HepG2 (cell line): ENCODE results near the gene XKR7. TPM values are rescaled to one million over a fixed set of nuclear protein-coding genes. Genes with fewer than 3 reads are reported as not detected.

Source experiments
- ARNTL ChIP-seq: sonication (generic); formaldehyde crosslinking; IDR thresholded peaks from 2 replicates; pipeline ENCODE4 v1.4.0; 2020; ENCODE audit warnings: mild to moderate bottlenecking, missing genetic modification reagents
- CHD2 ChIP-seq: IDR thresholded peaks from 2 replicates; pipeline ENCODE4 v1.6.1; 2011; ENCODE audit warnings: low read depth, low read length, improper control_type of control experiment
- DPF2 ChIP-seq: sonication (generic); formaldehyde crosslinking; IDR thresholded peaks from 2 replicates; pipeline ENCODE4 v1.4.0; 2020; ENCODE audit warnings: mild to moderate bottlenecking, low read depth, missing genetic modification reagents, borderline replicate concordance
- FLYWCH1 ChIP-seq: sonication (generic); formaldehyde crosslinking; IDR thresholded peaks from 2 replicates; pipeline ENCODE4 v1.8.1; 2023; ENCODE audit warnings: mild to moderate bottlenecking, missing genetic modification reagents
- FOXA1 ChIP-seq, 2 experiments: fragments of 450-650 bp in 1 of 2; sonication (generic) in 1 of 2; formaldehyde crosslinking in 1 of 2; IDR thresholded peaks; 2 replicates each; pipeline versions ENCODE4 v1.4.0 to v1.6.1; 2016 to 2020; ENCODE audit warnings: missing genetic modification reagents in 1 of 2
- GZF1 ChIP-seq: sonication (generic); formaldehyde crosslinking; IDR thresholded peaks from 2 replicates; pipeline ENCODE4 v1.5.1; 2020; ENCODE audit warnings: mild to moderate bottlenecking, missing genetic modification reagents
- HOXA3 ChIP-seq: sonication (generic); formaldehyde crosslinking; IDR thresholded peaks from 2 replicates; pipeline ENCODE4 v1.5.0; 2020; ENCODE audit warnings: missing genetic modification reagents
- JUND ChIP-seq: sonication (generic); formaldehyde crosslinking; IDR thresholded peaks from 2 replicates; pipeline ENCODE4 v1.8.0; 2022; ENCODE audit warnings: mild to moderate bottlenecking, missing genetic modification reagents
- MEF2D ChIP-seq: sonication (generic); formaldehyde crosslinking; IDR thresholded peaks from 2 replicates; pipeline ENCODE4 v1.5.1; 2020; ENCODE audit warnings: mild to moderate bottlenecking, missing genetic modification reagents
- NCOA5 ChIP-seq: sonication (generic); formaldehyde crosslinking; IDR thresholded peaks from 2 replicates; pipeline ENCODE4 v1.4.0; 2020; ENCODE audit warnings: missing genetic modification reagents
- NRL ChIP-seq: sonication (generic); formaldehyde crosslinking; IDR thresholded peaks from 2 replicates; pipeline ENCODE4 v1.5.0; 2020; ENCODE audit warnings: missing genetic modification reagents, mild to moderate bottlenecking, moderate library complexity, borderline replicate concordance
- PAX8 ChIP-seq: sonication (generic); formaldehyde crosslinking; IDR thresholded peaks from 2 replicates; pipeline ENCODE4 v1.8.0; 2022; ENCODE audit warnings: mild to moderate bottlenecking, missing genetic modification reagents, borderline replicate concordance
- POLR2G ChIP-seq: fragments of 200-400 bp; formaldehyde crosslinking; IDR thresholded peaks from 2 replicates; pipeline ENCODE4 v1.6.1; 2018; ENCODE audit warnings: mild to moderate bottlenecking, low read depth, low read length, moderate library complexity
- RXRA ChIP-seq: sonication (generic); formaldehyde crosslinking; IDR thresholded peaks from 2 replicates; pipeline ENCODE4 v1.5.1; 2020; ENCODE audit warnings: missing genetic modification reagents
- XRCC5 ChIP-seq: fragments of 200-400 bp; formaldehyde crosslinking; optimal IDR thresholded peaks from 2 replicates; pipeline ENCODE3; 2017; ENCODE audit warnings: mild to moderate bottlenecking, low read length
- ZFX ChIP-seq: sonication (generic); formaldehyde crosslinking; IDR thresholded peaks from 2 replicates; pipeline ENCODE4 v1.4.0; 2020; ENCODE audit warnings: mild to moderate bottlenecking, low read depth, missing genetic modification reagents, moderate library complexity
- ZIK1 ChIP-seq: sonication (generic); formaldehyde crosslinking; IDR thresholded peaks from 2 replicates; pipeline ENCODE4 v1.5.0; 2020; ENCODE audit warnings: mild to moderate bottlenecking, low read depth, missing genetic modification reagents, borderline replicate concordance
- ZNF280B ChIP-seq: sonication (generic); formaldehyde crosslinking; IDR thresholded peaks from 2 replicates; pipeline ENCODE4 v1.5.0; 2020; ENCODE audit warnings: missing genetic modification reagents, mild to moderate bottlenecking, borderline replicate concordance
- ZNF644 ChIP-seq: IDR thresholded peaks from 2 replicates; pipeline ENCODE4 v1.6.1; 2016; ENCODE audit warnings: low read depth
- ZNF788 ChIP-seq: sonication (generic); formaldehyde crosslinking; IDR thresholded peaks from 2 replicates; pipeline ENCODE4 v1.5.0; 2020; ENCODE audit warnings: mild to moderate bottlenecking, missing genetic modification reagents, borderline replicate concordance
- ZSCAN22 ChIP-seq: sonication (generic); formaldehyde crosslinking; IDR thresholded peaks from 2 replicates; pipeline ENCODE4 v1.4.0; 2020; ENCODE audit warnings: mild to moderate bottlenecking, missing genetic modification reagents
- polyA plus RNA-seq, 8 experiments: library from polyadenylated mRNA; depleted of rRNA in 3 of 8; stranded (reverse) in 7 of 8; unstranded in 1 of 8; fragments of >200 nt; fragmentation: Illumina TruSeq in 4 of 8; extraction: Trizol in 4 of 8; gene quantifications; 2 replicates each; pipeline versions ENCODE4 v1.2.1 to v1.2.3, GENCODE V29; 2011 to 2016; ENCODE audit warnings: low read depth in 4 of 8, missing spikeins in 1 of 8, mixed read lengths in 1 of 8; ENCODE audit not compliant: insufficient read depth in 1 of 8
- total RNA-seq, 5 experiments: library from RNA; depleted of rRNA; stranded (reverse); fragments of >200 nt; fragmentation: Illumina TruSeq; extraction: Trizol; gene quantifications; 2 replicates each; pipeline ENCODE4 v1.2.3, GENCODE V29; 2016; ENCODE audit warnings: low read depth in 1 of 5
- TF ChIP-seq, protein P1 (sequence below): sonication (generic); formaldehyde crosslinking; IDR thresholded peaks from 2 replicates; pipeline ENCODE4 v1.8.0; 2022; ENCODE audit warnings: mild to moderate bottlenecking, missing genetic modification reagents, moderate library complexity
- TF ChIP-seq, protein P2 (sequence below): sonication (generic); formaldehyde crosslinking; IDR thresholded peaks from 2 replicates; pipeline ENCODE4 v1.4.0; 2020; ENCODE audit warnings: missing genetic modification reagents
- TF ChIP-seq, protein P3 (sequence below): sonication (generic); formaldehyde crosslinking; IDR thresholded peaks from 2 replicates; pipeline ENCODE4 v1.4.0; 2020; ENCODE audit warnings: low read depth, mild to moderate bottlenecking, missing genetic modification reagents

The XKR7 gene
- total and polyA plus RNA-seq, 2 of the 13 experiments (the other 11 are each of a cell fraction or from before 2014, with no cell fraction given): not detected

DNA sequence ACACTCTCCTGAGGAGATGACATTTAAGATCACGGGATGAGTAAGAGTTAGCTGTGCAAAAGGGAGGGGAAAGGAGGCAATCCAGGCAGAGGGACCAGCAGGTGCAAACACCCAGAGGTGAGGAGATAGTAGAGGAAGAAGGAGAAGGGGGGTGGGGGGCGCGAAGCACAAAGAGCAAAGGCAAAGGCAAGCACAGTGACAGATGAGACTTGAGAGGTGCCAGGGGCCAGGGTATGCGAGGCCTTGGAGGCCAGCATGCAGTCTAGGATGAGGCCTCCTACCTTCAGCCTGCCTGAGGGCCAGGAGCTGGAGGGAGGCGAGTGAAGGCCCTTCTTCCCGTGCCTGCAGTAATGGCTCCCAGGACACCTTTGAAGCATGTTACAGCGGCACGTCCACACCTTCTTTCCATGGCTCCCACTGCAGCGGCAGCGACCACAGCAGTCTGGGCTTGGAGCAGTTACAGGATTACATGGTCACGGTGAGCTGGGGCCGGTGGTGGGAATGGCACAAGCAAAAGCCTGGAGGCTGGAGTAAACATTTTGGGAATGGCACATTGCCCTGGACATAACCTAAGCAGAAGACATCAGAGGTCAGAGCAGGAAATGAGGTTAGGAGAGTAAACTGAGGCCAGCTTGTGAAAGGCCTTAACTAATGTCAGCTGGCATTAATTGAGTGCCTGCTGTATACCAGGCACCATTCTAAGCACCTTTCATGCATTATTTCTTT, 60.9 kb downstream of the XKR7 start (continued):
- TF ChIP-seq, protein P1, sequence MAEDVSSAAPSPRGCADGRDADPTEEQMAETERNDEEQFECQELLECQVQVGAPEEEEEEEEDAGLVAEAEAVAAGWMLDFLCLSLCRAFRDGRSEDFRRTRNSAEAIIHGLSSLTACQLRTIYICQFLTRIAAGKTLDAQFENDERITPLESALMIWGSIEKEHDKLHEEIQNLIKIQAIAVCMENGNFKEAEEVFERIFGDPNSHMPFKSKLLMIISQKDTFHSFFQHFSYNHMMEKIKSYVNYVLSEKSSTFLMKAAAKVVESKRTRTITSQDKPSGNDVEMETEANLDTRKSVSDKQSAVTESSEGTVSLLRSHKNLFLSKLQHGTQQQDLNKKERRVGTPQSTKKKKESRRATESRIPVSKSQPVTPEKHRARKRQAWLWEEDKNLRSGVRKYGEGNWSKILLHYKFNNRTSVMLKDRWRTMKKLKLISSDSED: no peak
- TF ChIP-seq, protein P2, sequence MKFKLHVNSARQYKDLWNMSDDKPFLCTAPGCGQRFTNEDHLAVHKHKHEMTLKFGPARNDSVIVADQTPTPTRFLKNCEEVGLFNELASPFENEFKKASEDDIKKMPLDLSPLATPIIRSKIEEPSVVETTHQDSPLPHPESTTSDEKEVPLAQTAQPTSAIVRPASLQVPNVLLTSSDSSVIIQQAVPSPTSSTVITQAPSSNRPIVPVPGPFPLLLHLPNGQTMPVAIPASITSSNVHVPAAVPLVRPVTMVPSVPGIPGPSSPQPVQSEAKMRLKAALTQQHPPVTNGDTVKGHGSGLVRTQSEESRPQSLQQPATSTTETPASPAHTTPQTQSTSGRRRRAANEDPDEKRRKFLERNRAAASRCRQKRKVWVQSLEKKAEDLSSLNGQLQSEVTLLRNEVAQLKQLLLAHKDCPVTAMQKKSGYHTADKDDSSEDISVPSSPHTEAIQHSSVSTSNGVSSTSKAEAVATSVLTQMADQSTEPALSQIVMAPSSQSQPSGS (CRISPR knock-in tag): no peak
- TF ChIP-seq DPF2 (CRISPR knock-in tag): no peak; the same call in 1 of the 2 replicates
- peak; percentile 68 for TF ChIP-seq RXRA (CRISPR knock-in tag)
- TF ChIP-seq ARNTL (CRISPR knock-in tag): no peak
- no peak for TF ChIP-seq ZSCAN22 (CRISPR knock-in tag)
- no peak for TF ChIP-seq NCOA5 (CRISPR knock-in tag)
- no peak for TF ChIP-seq FLYWCH1
- TF ChIP-seq ZNF644 (CRISPR knock-in tag): no peak
- TF ChIP-seq POLR2G: no peak
- TF ChIP-seq, protein P3, sequence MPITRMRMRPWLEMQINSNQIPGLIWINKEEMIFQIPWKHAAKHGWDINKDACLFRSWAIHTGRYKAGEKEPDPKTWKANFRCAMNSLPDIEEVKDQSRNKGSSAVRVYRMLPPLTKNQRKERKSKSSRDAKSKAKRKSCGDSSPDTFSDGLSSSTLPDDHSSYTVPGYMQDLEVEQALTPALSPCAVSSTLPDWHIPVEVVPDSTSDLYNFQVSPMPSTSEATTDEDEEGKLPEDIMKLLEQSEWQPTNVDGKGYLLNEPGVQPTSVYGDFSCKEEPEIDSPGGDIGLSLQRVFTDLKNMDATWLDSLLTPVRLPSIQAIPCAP (CRISPR knock-in tag): no peak
- TF ChIP-seq XRCC5: peak; percentile 92
- TF ChIP-seq GZF1: peak; percentile 86
- TF ChIP-seq MEF2D: peak; percentile 85
- peak; percentile 78; the same call in 1 of the 2 replicates for TF ChIP-seq ZIK1 (CRISPR knock-in tag)
- TF ChIP-seq PAX8 (CRISPR knock-in tag): no peak
- peak; percentile 45; the same call in 1 of the 2 replicates for TF ChIP-seq NRL (CRISPR knock-in tag)
- TF ChIP-seq JUND (CRISPR knock-in tag): no peak
- TF ChIP-seq HOXA3 (CRISPR knock-in tag): peak; percentile 48; the same call in 1 of the 2 replicates
- TF ChIP-seq ZNF788 (CRISPR knock-in tag): peak; percentile 68; the same call in 1 of the 2 replicates
- TF ChIP-seq CHD2: no peak
- TF ChIP-seq FOXA1 (IDR thresholded peaks at IDR 0.05): no peak
- 0 out of 2 replicates have a peak, but pooled peaks have one; percentile 26 for TF ChIP-seq FOXA1 (CRISPR knock-in tag; IDR thresholded peaks at IDR 0.05)
- peak; percentile 77; the same call in 1 of the 2 replicates for TF ChIP-seq ZNF280B (CRISPR knock-in tag)
- TF ChIP-seq ZFX (CRISPR knock-in tag): peak; percentile 91
